Measurements from ENCODE around the gene RGMA. TPM values are rescaled to one million over a fixed set of nuclear protein-coding genes. Genes with fewer than 3 reads are reported as not detected.

Gene RGMA
- total RNA-seq, 1 experiment from 2014 or later: 5.5 TPM

DNA sequence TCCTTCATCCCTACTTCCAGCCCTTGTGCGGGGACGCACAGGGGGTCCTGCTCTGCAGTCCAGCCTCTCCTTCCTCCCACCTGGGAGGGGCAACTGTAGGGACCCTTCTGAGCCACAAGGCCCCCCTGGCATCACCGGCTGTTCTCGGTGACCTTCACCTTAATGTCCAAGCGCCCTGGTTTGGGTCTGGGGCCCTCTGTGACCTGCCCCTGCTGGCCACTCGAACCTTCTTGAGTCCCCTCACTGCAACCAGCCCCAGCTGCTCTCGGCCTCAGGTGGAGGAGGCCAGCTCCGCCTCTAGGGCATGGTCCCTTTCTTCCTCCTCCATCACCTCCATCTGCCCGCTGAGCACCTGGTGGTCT, 57.9 kb downstream of the RGMA start (continued):
- TF ChIP-seq, protein P1, sequence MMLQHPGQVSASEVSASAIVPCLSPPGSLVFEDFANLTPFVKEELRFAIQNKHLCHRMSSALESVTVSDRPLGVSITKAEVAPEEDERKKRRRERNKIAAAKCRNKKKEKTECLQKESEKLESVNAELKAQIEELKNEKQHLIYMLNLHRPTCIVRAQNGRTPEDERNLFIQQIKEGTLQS (IDR thresholded peaks at IDR 0.05): no peak
- TF ChIP-seq ZFX (IDR thresholded peaks at IDR 0.05): no peak

DNA sequence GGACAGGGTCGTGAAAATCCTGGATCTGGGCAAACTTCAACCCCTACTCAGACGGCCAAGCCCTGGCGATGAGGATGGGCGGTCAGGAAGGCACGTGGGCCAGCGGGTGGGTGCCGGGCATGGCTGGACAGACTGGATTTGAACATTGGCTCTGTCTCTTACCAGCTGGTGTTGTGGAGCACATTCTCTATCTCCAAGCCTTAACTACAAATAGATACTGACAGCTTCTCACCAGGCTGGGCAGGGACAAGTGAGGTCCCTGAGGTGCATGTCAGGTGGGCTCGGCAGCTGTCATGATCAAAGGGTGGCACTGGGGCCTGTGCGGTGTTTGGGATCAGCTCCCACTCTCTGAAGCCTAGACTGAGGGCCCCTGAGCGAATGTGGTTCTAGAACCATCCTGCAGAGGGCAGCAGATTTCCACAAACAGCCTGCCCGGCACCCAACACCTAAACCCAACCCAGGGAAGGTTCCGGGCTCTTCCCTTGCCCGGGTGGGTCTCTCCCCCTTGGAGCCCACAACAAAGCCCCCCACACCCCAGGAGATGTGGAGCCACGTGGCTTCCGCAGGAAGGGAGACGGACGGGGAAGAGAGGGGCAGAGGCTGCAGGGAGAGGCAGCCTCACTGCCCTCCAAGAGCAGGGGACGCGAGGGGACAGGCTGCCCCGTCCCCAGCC, 58.4 kb downstream of the RGMA start:
- Histone ChIP-seq H3K36me3 (ENCODE audit: control insufficient read depth in 1 of 2, insufficient read depth in 2 of 2, low read length in 2 of 2) (peaks cover 3 to 7% of the 10 kb centered on the region in 2 experiments; a peak in 3 of 4 replicates), H3K9me2 (ENCODE audit: insufficient read depth) (no peaks in the 10 kb centered on the region), H3K27ac (ENCODE audit: low read depth, low read length) (no peak overlapping the region), H3K9me3 (ENCODE audit: control insufficient read depth in 1 of 2, insufficient read depth in 1 of 2, low read depth in 1 of 2, low read length in 2 of 2) (no peaks in the 10 kb centered on the region), H3K79me2 (ENCODE audit: insufficient read depth, low read length) (no peaks in the 10 kb centered on the region; the same call in 1 of the 2 replicates), H3K27me3 (ENCODE audit: insufficient read depth, low read length) (no peaks in the 10 kb centered on the region), H3K4me1 (ENCODE audit: control insufficient read depth in 1 of 2, insufficient read depth in 2 of 2, low read length in 2 of 2) (peaks cover 0 to under 1% of the 10 kb centered on the region in 2 experiments; a peak in 1 of 4 replicates), H4K20me1 (ENCODE audit: insufficient read depth) (no peaks in the 10 kb centered on the region), H3K4me2 (ENCODE audit: low read length) (no peak overlapping the region), H2AFZ (ENCODE audit: low read depth, low read length, poor library complexity, severe bottlenecking) (no peak overlapping the region), H3K9ac (ENCODE audit: low read length) (no peak overlapping the region), H3K4me3 (replicated peaks in 1 of 2; ENCODE audit: low read depth in 1 of 2, low read length in 2 of 2) (no peak overlapping the region)
- RAD21 ChIA-PET (ENCODE audit: low non-redundant PET in 1 of 2, low total read pairs in 2 of 2, uncharacterized antibody in 2 of 2, unreplicated experiment in 2 of 2): interaction anchor here (1.2 to 3.1 kb wide), 4 partner anchors 233 to 1089 kb away, joined by 3 to 25 read pairs (median 5); no protein-coding TSS in a partner anchor
- CTCF ChIA-PET: interaction anchor here (0.8 to 7.3 kb wide), 7 partner anchors 12 to 1089 kb away, joined by 3 to 125 read pairs (median 11); no protein-coding TSS in a partner anchor
- TF ChIP-seq RAD21 (IDR thresholded peaks at IDR 0.05; ENCODE audit: low read depth) (peak; percentile 89), JUND (IDR thresholded peaks at IDR 0.05) (no peak), TCF7L2 (IDR thresholded peaks at IDR 0.05; ENCODE audit: borderline replicate concordance, extremely low read depth, insufficient read depth, insufficient read length) (peak; percentile 30)
- TF ChIP-seq, protein P2, sequence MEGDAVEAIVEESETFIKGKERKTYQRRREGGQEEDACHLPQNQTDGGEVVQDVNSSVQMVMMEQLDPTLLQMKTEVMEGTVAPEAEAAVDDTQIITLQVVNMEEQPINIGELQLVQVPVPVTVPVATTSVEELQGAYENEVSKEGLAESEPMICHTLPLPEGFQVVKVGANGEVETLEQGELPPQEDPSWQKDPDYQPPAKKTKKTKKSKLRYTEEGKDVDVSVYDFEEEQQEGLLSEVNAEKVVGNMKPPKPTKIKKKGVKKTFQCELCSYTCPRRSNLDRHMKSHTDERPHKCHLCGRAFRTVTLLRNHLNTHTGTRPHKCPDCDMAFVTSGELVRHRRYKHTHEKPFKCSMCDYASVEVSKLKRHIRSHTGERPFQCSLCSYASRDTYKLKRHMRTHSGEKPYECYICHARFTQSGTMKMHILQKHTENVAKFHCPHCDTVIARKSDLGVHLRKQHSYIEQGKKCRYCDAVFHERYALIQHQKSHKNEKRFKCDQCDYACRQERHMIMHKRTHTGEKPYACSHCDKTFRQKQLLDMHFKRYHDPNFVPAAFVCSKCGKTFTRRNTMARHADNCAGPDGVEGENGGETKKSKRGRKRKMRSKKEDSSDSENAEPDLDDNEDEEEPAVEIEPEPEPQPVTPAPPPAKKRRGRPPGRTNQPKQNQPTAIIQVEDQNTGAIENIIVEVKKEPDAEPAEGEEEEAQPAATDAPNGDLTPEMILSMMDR (IDR thresholded peaks at IDR 0.05 in 2 of 3, conservative IDR thresholded peaks at IDR 0.05 in 1 of 3; ENCODE audit: borderline replicate concordance in 1 of 3, insufficient read depth in 1 of 3, low read depth in 2 of 3, low read length in 2 of 3): peak; percentile 75 to 85 (median 80); a peak in 5 of 6 replicates
- POLR2A ChIA-PET: no interaction called here
- ATAC-seq (peak; percentile 91), DNase-seq (ENCODE audit: low read depth, low spot score) (peak; percentile 48)
- BruUV-seq (replicated peaks): no TSS peak
- intact Hi-C loops (cut with micrococcal nuclease): loop anchor here (1.0 to 5.0 kb wide), 2 partner anchors 1090 to 1292 kb away; no protein-coding TSS in a partner anchor
